ENCODE data around the gene FARP2. TPM values are rescaled to one million over a fixed set of nuclear protein-coding genes. Genes with fewer than 3 reads are reported as not detected.
"Not testable (repeated sequence)": the region's sequence is repeated elsewhere in the genome, so short reads cannot be mapped to it uniquely, and the experiment has no call there.

Gene FARP2
- 18.6 TPM for total RNA-seq
- long read RNA-seq, full-length matches to known transcripts: 4 of 7 reads
- long read RNA-seq, partial matches to known transcripts: 2 of 7 reads
- long read RNA-seq, other reads (novel, unspliced or antisense): 1 of 7 reads

GRCh38 chr2:241355983-241356870 lies at the start of gene FARP2:
FARP2 (plus strand) TSS chr2:241356285; CDS start chr2:241373108, 16,823 bp downstream.
- DNase-seq (peak; percentile 100), ATAC-seq (peak; percentile 92)
- intact Hi-C loops (cut with micrococcal nuclease): no loop called here

GRCh38 chr2:241307055-241307454 lies 49.0 kb upstream of the FARP2 start:
- ATAC-seq (no peak), DNase-seq (no peak)
- intact Hi-C loops (cut with micrococcal nuclease): no loop called here

- DNase-seq (no peak), ATAC-seq (no peak)
- intact Hi-C loops (cut with micrococcal nuclease): no loop called here
These were observed 47.8 kb upstream of the FARP2 start for GRCh38 chr2:241308267-241308666.

GRCh38 chr2:241308832-241309500 lies 47.1 kb upstream of the FARP2 start:
- ATAC-seq (no peak), DNase-seq (no peak)
- intact Hi-C loops (cut with micrococcal nuclease): no loop called here

GRCh38 chr2:241309684-241310117 lies 46.4 kb upstream of the FARP2 start:
- ATAC-seq (no peak), DNase-seq (no peak)
- intact Hi-C loops (cut with micrococcal nuclease): no loop called here

- ATAC-seq: no peak
- no peak for DNase-seq
- intact Hi-C loops (cut with micrococcal nuclease): no loop called here
These were observed 45.0 kb upstream of the FARP2 start for GRCh38 chr2:241310917-241311566.

DNA sequence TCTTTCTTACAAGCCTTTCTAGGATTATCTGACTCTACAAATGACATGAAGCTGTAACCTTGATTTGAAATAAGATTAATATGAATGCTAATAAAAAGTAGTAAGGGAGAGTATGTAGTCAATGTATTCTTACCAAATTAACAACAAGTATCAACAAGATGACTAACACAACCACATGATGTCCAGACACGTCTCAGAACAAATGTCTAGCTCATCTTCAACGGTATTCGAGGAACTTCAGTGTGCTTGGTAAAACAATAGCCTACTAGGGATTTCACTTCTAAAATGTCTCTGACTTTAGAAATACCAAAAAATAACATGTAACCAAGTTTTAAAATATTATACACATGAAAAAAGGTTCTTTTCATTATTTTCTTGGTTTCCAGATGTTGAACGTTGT lies 44.0 kb upstream of the FARP2 start:
- no peak for DNase-seq
- intact Hi-C loops (cut with micrococcal nuclease): no loop called here
- no peak for ATAC-seq

DNA sequence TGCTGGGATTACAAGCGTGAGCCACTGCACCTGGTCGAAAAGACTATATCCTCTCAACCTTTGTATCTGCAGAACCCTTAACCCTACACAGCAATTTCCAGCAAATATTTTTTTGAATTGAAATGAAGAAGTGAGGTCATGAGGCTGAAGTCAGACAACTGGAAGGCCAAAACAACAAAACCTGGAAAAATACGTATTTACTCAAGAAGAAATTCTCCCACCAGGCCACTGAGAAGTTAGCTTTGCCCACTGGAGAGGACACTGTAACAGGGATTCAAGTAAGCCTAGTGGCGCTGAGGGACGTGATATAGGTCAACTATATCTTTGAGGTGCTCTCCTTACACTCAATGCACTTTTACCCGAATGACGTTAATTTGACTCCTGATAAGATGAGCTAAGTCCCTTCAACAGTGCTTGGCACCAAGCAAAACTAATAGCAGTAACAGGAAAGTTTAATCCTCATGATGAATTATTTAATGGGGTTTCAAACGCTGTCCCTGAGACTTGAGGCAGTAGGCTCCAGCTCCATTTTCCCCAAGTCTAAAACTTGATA lies 42.5 kb upstream of the FARP2 start:
- intact Hi-C loops (cut with micrococcal nuclease): no loop called here
- ATAC-seq (no peak), DNase-seq (no peak)

- DNase-seq (no peak), ATAC-seq (no peak)
- intact Hi-C loops (cut with micrococcal nuclease): loop anchor here (5.0 kb wide), 1 partner anchor 38 kb away; no protein-coding TSS in a partner anchor
These were observed 41.6 kb upstream of the FARP2 start for GRCh38 chr2:241314226-241315092.

GRCh38 chr2:241315093-241315878 lies 40.8 kb upstream of the FARP2 start, which contains the start of gene HDLBP:
HDLBP (minus strand) TSS chr2:241315672; CDS start chr2:241266869, 48,803 bp downstream.
- intact Hi-C loops (cut with micrococcal nuclease): loop anchor here (5.0 kb wide), 1 partner anchor 37 kb away; no protein-coding TSS in a partner anchor
- DNase-seq: peak; percentile 100
- ATAC-seq: peak; percentile 91

DNA sequence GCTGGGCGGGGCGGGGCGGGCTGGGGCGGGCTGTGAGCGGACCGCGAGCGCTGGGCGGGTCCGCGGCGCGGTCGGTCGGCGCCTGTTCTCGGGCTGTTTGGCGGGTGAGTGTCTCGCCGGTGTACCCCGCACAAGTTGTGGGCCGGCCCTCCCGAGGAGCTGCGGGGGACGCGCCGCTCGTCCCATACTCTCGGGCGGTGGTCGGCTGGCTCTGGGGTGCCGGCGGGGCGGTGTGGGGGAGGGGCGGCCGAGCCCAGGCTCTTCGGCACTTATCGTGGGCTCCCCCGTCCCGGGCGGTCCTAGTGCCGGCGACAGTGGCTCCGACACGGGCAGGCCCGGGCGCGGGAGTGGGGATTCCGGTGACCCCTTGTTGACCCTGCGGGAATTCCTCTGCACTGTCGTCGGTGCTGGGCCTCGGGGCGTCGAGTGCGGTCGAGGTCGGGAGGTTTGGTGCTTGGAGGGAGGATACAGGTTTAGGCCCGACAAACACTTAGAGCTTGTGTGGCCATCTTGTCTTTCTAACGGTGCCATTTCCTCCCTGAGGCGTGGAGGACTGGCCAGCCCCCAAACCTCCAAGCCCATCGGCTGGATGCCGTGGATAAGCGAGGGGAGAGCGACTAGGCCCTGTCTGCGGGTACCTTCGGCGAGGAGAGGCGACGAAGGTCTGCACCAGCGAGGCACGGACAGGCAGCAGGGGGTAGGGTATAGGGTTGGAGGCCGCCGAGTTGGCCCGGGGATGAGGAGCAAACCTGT lies 40.0 kb upstream of the FARP2 start, which contains the start of gene SEPTIN2:
Gene SEPTIN2, plus strand, starts transcription at position 47 of the 753 bp plus-strand sequence. CDS start 8,308 bp downstream, outside the sequence.
- DNase-seq (no peak), ATAC-seq (peak; percentile 56)
- intact Hi-C loops (cut with micrococcal nuclease): loop anchor here (5.0 kb wide), 1 partner anchor 36 kb away; no protein-coding TSS in a partner anchor

GRCh38 chr2:241316825-241317224 lies 39.3 kb upstream of the FARP2 start:
- ATAC-seq (no peak), DNase-seq (no peak)
- intact Hi-C loops (cut with micrococcal nuclease): loop anchor here (5.0 kb wide), 1 partner anchor 35 kb away; no protein-coding TSS in a partner anchor

GRCh38 chr2:241317391-241317790 lies 38.7 kb upstream of the FARP2 start:
- no peak for ATAC-seq
- no peak for DNase-seq
- intact Hi-C loops (cut with micrococcal nuclease): loop anchor here (5.0 kb wide), 1 partner anchor 35 kb away; no protein-coding TSS in a partner anchor

DNA sequence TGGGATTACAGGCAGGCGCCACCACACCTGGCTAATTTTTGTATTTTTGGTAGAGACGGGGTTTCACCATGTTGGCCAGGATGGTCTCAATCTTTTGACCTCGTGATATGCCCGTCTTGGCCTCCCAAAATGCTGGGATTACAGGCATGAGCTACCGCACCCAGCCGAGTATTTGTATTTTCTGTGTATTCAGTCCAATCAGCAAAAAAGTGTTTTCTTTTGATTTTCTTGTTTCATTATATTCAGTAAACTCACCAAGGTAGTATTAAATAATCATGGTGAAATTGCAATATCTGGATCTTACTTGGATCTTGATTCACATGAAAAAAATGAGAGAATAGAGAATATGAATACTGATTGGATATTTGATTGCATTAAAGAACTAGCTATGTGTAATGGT lies 37.3 kb upstream of the FARP2 start:
- intact Hi-C loops (cut with micrococcal nuclease): loop anchor here (5.0 kb wide), 1 partner anchor 33 kb away; no protein-coding TSS in a partner anchor
- not testable (repeated sequence) for ATAC-seq, DNase-seq

GRCh38 chr2:241320394-241320793 lies 35.7 kb upstream of the FARP2 start:
- no peak for DNase-seq
- ATAC-seq: no peak
- intact Hi-C loops (cut with micrococcal nuclease): no loop called here

DNA sequence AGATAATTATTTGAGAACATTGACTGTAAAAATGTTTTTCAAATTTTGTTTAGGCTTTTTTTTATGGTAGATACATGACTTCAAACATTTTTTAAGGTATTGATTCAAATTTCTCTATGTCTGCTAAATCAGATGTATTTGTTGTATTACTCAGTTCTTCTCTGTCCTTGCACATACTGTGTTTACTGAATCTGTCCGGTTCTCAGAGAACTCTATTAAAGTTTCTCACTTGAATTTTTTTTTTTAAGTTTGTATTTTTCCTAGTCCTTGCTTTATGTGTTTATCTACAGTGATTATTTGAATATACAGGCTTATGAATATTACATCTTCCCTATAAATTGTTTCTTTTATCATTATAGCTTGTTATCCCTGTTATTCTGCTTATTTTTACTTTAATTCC lies 35.1 kb upstream of the FARP2 start:
- intact Hi-C loops (cut with micrococcal nuclease): no loop called here
- no peak for ATAC-seq
- DNase-seq: no peak
